AG10803 (cell line): ENCODE measurements around the gene SMIM12.

Experiments used
- DNase-seq: peaks from one replicate; pipeline ENCODE4 v3.0.0; 2010; ENCODE audit warnings: low read depth
- H3K4me3 ChIP-seq: 2 replicates; pipeline ENCODE4 v1.5.1; 2011; ENCODE audit warnings: mild to moderate bottlenecking, low read length, control low read depth
- CTCF ChIP-seq: conservative IDR thresholded peaks from 2 replicates; pipeline ENCODE4 v1.5.1; 2011; ENCODE audit warnings: mild to moderate bottlenecking, low read length, control low read depth, inconsistent platforms

SMIM12 gene

GRCh38 chr1:34844252-34844634 is 15.3 kb downstream of the SMIM12 start:
- no peak overlapping the region for H3K4me3 ChIP-seq
- no peak for DNase-seq
- TF ChIP-seq CTCF: no peak

DNA sequence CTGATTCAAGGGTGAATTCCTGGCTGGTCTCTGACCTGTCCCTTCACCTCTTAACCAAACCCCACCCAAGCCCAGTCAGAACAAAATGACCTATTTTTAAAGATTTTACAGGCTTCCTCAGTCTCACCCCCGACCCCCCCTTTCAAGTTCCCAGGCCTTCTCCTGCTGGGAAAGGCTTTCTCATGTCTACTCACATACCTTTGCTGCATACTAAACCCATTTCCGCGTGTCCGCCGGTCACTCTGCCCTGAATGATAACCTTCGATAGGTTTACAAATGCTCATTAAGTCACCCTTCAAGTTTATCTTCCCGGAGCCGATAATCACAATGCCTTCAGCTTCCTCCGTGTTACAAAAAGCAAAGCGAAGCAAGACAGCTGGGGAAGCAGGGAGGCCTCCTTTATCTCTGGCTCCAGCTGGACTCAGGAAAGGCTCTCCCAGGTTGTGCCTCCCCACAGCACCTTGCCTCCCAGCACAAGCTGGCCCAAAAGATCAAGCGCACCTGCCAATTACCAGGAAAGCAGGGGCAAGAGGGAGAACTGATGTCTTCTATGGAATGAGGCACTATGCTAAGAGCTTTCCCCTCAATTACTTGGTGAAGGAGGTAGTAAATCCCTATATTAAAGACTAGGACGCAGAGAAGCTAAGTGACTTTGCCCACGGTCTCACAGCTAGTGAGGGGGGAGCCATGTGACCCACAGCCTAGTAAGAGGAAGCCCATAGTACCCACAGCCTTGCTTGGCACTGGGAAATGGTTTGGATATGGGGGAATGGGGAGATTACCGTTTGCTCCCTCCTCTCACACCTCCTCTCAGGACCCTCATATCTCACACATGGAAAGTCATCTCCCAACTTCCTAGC is 15.9 kb downstream of the SMIM12 start:
- TF ChIP-seq CTCF: no peak
- H3K4me3 ChIP-seq: no peak overlapping the region
- no peak for DNase-seq

DNA sequence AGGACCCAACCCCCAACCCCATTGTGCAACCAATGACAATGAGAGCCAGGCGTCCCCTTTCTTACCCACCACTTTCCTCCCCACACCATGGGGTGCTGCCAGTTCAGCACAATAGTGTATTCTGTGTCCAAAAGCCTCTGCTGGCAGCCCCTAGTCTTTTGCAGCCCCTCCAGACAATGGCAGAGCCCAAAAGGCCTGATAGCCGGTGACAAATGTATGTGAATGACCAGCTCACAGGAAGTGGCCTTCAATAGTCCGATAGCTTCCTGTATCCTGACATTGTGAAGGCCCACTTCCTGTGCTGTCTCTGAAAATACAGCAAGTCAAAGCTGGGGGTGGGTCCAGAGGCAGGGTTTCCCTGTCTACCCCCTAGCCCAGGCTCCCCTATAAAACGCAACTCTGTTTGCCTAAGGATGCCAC is 16.6 kb downstream of the SMIM12 start:
- TF ChIP-seq CTCF: no peak
- no peak for DNase-seq
- H3K4me3 ChIP-seq: no peak overlapping the region

DNA sequence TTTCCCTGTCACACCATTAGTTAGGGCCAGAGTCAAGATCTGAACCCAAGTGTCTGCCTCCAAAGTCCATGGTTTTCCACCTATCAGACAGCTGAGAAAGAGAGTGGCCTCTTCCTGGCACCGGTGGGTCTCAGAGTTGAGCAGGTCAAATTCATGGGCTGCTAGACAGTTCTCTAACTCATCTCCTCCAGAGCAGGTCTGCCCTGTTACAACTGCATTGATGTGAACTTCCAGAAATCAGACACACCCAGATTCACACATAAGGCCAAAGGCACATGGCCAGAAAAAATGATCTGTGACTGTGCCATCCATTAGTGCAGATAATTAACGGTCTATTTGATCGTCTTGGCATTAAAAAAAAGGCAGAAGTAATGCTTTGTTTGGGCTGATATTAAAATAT is 17.5 kb downstream of the SMIM12 start:
- no peak for DNase-seq
- no peak overlapping the region for H3K4me3 ChIP-seq
- no peak for TF ChIP-seq CTCF

DNA sequence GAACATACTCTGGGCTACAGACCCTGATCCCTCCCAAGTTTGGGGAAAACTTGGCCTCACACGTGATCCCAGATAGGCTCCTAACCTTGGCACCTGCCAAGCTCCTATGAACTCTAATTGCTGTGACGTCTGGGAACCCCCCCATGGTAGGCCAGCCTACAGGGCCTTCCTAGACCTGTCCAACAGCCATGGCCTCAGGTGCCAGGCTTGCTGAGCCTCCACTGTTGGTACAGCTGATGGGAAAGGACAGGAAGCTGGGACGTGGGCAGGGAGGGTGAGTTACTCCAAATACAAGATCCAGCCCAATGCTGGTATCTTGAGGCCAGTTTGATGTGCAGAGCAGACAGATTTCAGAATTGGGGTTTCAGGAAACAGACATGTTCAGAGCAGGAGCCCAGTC is 19.1 kb downstream of the SMIM12 start:
- H3K4me3 ChIP-seq: no peak overlapping the region
- DNase-seq: no peak
- TF ChIP-seq CTCF: no peak

GRCh38 chr1:34839526-34840305 is 19.8 kb downstream of the SMIM12 start:
- no peak overlapping the region for H3K4me3 ChIP-seq
- TF ChIP-seq CTCF: no peak
- no peak for DNase-seq

- no peak for TF ChIP-seq CTCF
- no peak for DNase-seq
- no peak overlapping the region for H3K4me3 ChIP-seq
These were observed 25.8 kb downstream of the SMIM12 start for GRCh38 chr1:34833711-34834110.
